K562 (cell line): ENCODE data around the gene SLC48A1. TPM values are rescaled to one million over a fixed set of nuclear protein-coding genes. Genes with fewer than 3 reads are reported as not detected.

Experiments
- CEBPB ChIP-seq: fragments of 450-650 bp; IDR thresholded peaks from 2 replicates; pipeline ENCODE4 v1.6.1; 2016; ENCODE audit warnings: missing genetic modification characterization, missing compliant biosample characterization
- DDX20 ChIP-seq: fragments of 450-650 bp; IDR thresholded peaks from 2 replicates; pipeline ENCODE4 v1.6.1; 2016; ENCODE audit warnings: missing genetic modification characterization, low read depth, mild to moderate bottlenecking, missing compliant biosample characterization, moderate library complexity
- ELF2 ChIP-seq: fragments of 250-450 bp; sonication (Bioruptor Pico); IDR thresholded peaks from 2 replicates; pipeline ENCODE4 v1.5.0; 2021; ENCODE audit warnings: mild to moderate bottlenecking
- EZH2 ChIP-seq: IDR thresholded peaks from 2 replicates; pipeline ENCODE4 v1.6.1; 2012; ENCODE audit warnings: low read depth, mild to moderate bottlenecking, inconsistent platforms, low read length, borderline replicate concordance
- GTF2E2 ChIP-seq: fragments of 200-800 bp; sonication (Bioruptor generic); IDR thresholded peaks from 2 replicates; pipeline ENCODE4 v1.6.1; 2016; ENCODE audit warnings: missing genetic modification characterization, missing compliant biosample characterization
- HEY1 ChIP-seq: fragments of 250-450 bp; sonication (Bioruptor Pico); IDR thresholded peaks from 2 replicates; pipeline ENCODE4 v1.5.0; 2020; ENCODE audit warnings: mild to moderate bottlenecking, moderate library complexity, borderline replicate concordance
- JUND ChIP-seq, 2 experiments: IDR thresholded peaks; 2 replicates in 1 of 2; 3 replicates in 1 of 2; pipeline ENCODE4 v1.6.1; 2011; ENCODE audit warnings: borderline replicate concordance in 2 of 2, low read depth in 2 of 2, low read length in 2 of 2, improper control_type of control experiment in 1 of 2, missing biosample characterization in 1 of 2, missing genetic modification characterization in 1 of 2, missing genetic modification reagents in 1 of 2
- PHB2 ChIP-seq: fragments of 450-650 bp; IDR thresholded peaks from 2 replicates; pipeline ENCODE4 v1.6.1; 2017; ENCODE audit warnings: low read depth
- RAD21 ChIP-seq, 2 experiments: fragments of 250-450 bp in 1 of 2; fragments of 450-650 bp in 1 of 2; sonication (Bioruptor Pico) in 1 of 2; formaldehyde crosslinking in 1 of 2; IDR thresholded peaks in 1 of 2; conservative IDR thresholded peaks in 1 of 2; 2 replicates each; pipeline versions ENCODE4 v1.4.0 to v1.8.0; 2020 to 2022; ENCODE audit warnings: mild to moderate bottlenecking in 2 of 2, moderate library complexity in 1 of 2
- RBM25 ChIP-seq: fragments of 200-400 bp; formaldehyde crosslinking; IDR thresholded peaks from 2 replicates; pipeline ENCODE4 v1.6.1; 2018; ENCODE audit warnings: low read length, low read depth, moderate library complexity; ENCODE audit not compliant: severe bottlenecking
- SAP30 ChIP-seq: fragments of 200-600 bp; sonication (generic); IDR thresholded peaks from 2 replicates; pipeline ENCODE4 v1.6.1; 2012; ENCODE audit warnings: borderline replicate concordance, low read depth, mild to moderate bottlenecking, moderate library complexity, low read length, control low read depth, inconsistent platforms; ENCODE audit not compliant: insufficient read depth, poor library complexity, severe bottlenecking
- STAG1 ChIP-seq: sonication (generic); formaldehyde crosslinking; IDR thresholded peaks from 2 replicates; pipeline ENCODE4 v1.5.0; 2020; ENCODE audit warnings: missing genetic modification reagents, borderline replicate concordance
- ZBTB1 ChIP-seq: sonication (generic); formaldehyde crosslinking; IDR thresholded peaks from 2 replicates; pipeline ENCODE4 v1.8.1; 2023; ENCODE audit warnings: missing genetic modification reagents, low read depth, mild to moderate bottlenecking, borderline replicate concordance
- ZKSCAN3 ChIP-seq: fragments of 250-450 bp; sonication (Bioruptor Pico); IDR thresholded peaks from 2 replicates; pipeline ENCODE4 v1.4.0; 2020
- ZNF174 ChIP-seq: fragments of 250-450 bp; sonication (Bioruptor Pico); IDR thresholded peaks from 2 replicates; pipeline ENCODE4 v1.4.0; 2020; ENCODE audit warnings: mild to moderate bottlenecking
- ZNF644 ChIP-seq: fragments of 200-800 bp; sonication (Bioruptor generic); IDR thresholded peaks from 2 replicates; pipeline ENCODE4 v1.6.1; 2016; ENCODE audit warnings: low read depth, missing genetic modification characterization, missing compliant biosample characterization
- ZNF780A ChIP-seq: fragments of 250-450 bp; sonication (Bioruptor Pico); IDR thresholded peaks from 2 replicates; pipeline ENCODE4 v1.5.0; 2021; ENCODE audit warnings: mild to moderate bottlenecking
- polyA plus RNA-seq, 8 experiments: library from polyadenylated mRNA; depleted of rRNA in 4 of 8; stranded (reverse) in 5 of 8; unstranded in 3 of 8; fragments of >200 nt; fragmentation: Nextera tagmentation in 2 of 8; fragmentation: Illumina TruSeq in 1 of 8; extraction: Ambion mirVana in 2 of 8; extraction: Trizol in 1 of 8; gene quantifications; 2 replicates each; pipeline versions ENCODE4 v1.2.1 to v1.2.3, GENCODE V29; 2011 to 2014; ENCODE audit warnings: inconsistent platforms in 1 of 8, missing spikeins in 1 of 8
- total RNA-seq, 7 experiments: library from RNA; depleted of rRNA in 6 of 7; stranded (reverse); fragments of >200 nt in 6 of 7; fragmentation: Illumina TruSeq in 2 of 7; extraction: Trizol in 2 of 7; gene quantifications; 2 replicates each; pipeline versions ENCODE4 v1.2.1 to v1.2.3, GENCODE V29; 2011 to 2021; ENCODE audit warnings: low replicate concordance in 1 of 7
- TF ChIP-seq, protein P1 (sequence below): sonication (generic); formaldehyde crosslinking; IDR thresholded peaks from 2 replicates; pipeline ENCODE4 v1.8.0; 2022; ENCODE audit warnings: missing genetic modification reagents, mild to moderate bottlenecking, borderline replicate concordance
- TF ChIP-seq, protein P2 (sequence below): fragments of 450-650 bp; IDR thresholded peaks from 2 replicates; pipeline ENCODE4 v1.6.1; 2016; ENCODE audit warnings: borderline replicate concordance
- TF ChIP-seq, protein P3 (sequence below): sonication (generic); formaldehyde crosslinking; IDR thresholded peaks from 2 replicates; pipeline ENCODE4 v1.8.0; 2023; ENCODE audit warnings: mild to moderate bottlenecking, missing genetic modification reagents

The SLC48A1 gene
- total and polyA plus RNA-seq, 9 of the 15 experiments (the other 6 are each of a cell fraction or from before 2014, with no cell fraction given), result 10.7 to 37.5 (median 18.7) TPM

DNA sequence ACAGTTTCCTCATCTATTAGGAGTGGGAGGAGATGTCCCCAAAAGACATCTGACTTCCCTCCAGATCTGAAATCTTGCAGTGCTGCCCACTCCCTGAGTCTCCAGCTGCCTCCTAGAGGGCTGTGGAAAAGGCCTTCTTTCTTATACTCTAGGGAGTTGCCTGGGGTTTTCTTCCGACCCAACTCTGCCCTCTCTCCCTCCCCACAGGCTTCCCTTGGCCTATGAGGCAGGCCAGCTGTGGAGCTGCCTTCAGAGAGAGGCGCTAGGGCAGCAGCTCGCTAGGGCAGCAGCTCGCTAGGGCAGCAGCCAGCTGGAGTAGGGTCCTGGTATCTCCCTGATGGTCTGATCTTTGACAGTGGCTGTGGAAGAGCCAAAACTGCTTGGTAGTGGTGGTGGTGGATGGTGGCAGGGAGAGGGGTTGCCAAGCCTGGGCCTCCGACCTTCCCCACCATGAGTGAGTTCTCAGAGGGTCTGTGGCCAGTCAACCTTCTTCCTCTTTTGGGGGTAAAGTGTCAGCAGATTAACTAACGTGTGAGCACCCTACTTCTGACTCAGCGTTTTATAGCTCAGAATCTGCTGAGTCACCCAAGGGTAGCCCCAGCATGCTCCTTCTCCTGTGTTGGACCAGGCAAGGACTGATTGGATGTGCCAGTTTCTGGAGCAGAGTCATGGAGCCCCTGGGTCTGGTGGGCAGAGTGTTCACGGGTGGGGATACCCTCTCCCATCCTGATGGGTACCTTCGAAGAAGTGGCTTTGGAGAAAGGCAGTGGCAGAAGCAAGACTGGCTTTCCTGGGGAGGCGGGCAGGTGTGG lies 2.3 kb downstream of the SLC48A1 start (continued):
- TF ChIP-seq, protein P1, sequence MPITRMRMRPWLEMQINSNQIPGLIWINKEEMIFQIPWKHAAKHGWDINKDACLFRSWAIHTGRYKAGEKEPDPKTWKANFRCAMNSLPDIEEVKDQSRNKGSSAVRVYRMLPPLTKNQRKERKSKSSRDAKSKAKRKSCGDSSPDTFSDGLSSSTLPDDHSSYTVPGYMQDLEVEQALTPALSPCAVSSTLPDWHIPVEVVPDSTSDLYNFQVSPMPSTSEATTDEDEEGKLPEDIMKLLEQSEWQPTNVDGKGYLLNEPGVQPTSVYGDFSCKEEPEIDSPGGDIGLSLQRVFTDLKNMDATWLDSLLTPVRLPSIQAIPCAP (CRISPR knock-in tag), result no peak
- peak; percentile 62 for TF ChIP-seq SAP30
- peak; percentile 82 for TF ChIP-seq JUND (IDR thresholded peaks at IDR 0.05; ENCODE audit: borderline replicate concordance, low read depth, low read length)
- TF ChIP-seq JUND (tag; IDR thresholded peaks at IDR 0.05; ENCODE audit: borderline replicate concordance, low read depth, low read length), result peak; percentile 83; the same call in 2 of the 3 replicates
- TF ChIP-seq, protein P2, sequence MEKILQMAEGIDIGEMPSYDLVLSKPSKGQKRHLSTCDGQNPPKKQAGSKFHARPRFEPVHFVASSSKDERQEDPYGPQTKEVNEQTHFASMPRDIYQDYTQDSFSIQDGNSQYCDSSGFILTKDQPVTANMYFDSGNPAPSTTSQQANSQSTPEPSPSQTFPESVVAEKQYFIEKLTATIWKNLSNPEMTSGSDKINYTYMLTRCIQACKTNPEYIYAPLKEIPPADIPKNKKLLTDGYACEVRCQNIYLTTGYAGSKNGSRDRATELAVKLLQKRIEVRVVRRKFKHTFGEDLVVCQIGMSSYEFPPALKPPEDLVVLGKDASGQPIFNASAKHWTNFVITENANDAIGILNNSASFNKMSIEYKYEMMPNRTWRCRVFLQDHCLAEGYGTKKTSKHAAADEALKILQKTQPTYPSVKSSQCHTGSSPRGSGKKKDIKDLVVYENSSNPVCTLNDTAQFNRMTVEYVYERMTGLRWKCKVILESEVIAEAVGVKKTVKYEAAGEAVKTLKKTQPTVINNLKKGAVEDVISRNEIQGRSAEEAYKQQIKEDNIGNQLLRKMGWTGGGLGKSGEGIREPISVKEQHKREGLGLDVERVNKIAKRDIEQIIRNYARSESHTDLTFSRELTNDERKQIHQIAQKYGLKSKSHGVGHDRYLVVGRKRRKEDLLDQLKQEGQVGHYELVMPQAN, result peak; percentile 56; the same call in 1 of the 2 replicates
- no peak for TF ChIP-seq PHB2
- TF ChIP-seq ZKSCAN3 (CRISPR knock-in tag), result no peak
- TF ChIP-seq DDX20 (tag), result no peak
- no peak; the same call in 1 of the 2 replicates for TF ChIP-seq ZBTB1 (CRISPR knock-in tag)
- TF ChIP-seq ZNF174 (CRISPR knock-in tag), result no peak
- no peak for TF ChIP-seq CEBPB (tag)
- no peak for TF ChIP-seq RBM25
- no peak for TF ChIP-seq STAG1 (CRISPR knock-in tag)
- TF ChIP-seq ZNF644, result no peak
- TF ChIP-seq HEY1 (CRISPR knock-in tag), result no peak
- 0 out of 4 replicates have a peak, but pooled peaks of 1 of the 2 experiments have one; percentile 7 for TF ChIP-seq RAD21 (CRISPR knock-in tag; conservative IDR thresholded peaks at IDR 0.05 in 1 of 2, IDR thresholded peaks at IDR 0.05 in 1 of 2)
- TF ChIP-seq EZH2, result no peak
- no peak for TF ChIP-seq GTF2E2 (tag)
- TF ChIP-seq, protein P3, sequence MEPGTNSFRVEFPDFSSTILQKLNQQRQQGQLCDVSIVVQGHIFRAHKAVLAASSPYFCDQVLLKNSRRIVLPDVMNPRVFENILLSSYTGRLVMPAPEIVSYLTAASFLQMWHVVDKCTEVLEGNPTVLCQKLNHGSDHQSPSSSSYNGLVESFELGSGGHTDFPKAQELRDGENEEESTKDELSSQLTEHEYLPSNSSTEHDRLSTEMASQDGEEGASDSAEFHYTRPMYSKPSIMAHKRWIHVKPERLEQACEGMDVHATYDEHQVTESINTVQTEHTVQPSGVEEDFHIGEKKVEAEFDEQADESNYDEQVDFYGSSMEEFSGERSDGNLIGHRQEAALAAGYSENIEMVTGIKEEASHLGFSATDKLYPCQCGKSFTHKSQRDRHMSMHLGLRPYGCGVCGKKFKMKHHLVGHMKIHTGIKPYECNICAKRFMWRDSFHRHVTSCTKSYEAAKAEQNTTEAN (CRISPR knock-in tag), result no peak
- no peak; the same call in 1 of the 2 replicates for TF ChIP-seq ELF2 (CRISPR knock-in tag)
- no peak for TF ChIP-seq ZNF780A (CRISPR knock-in tag)
